Upper lobe of right lung (tissue), 1 donor: ENCODE data around the gene ZBED1. TPM values are rescaled to one million over a fixed set of nuclear protein-coding genes. Genes with fewer than 3 reads are reported as not detected.
A peak's percentile ranks its signal among the peaks of the same experiment; 100 is the strongest.
"Not testable (repeated sequence)": the region's sequence is repeated elsewhere in the genome, so short reads cannot be mapped to it uniquely, and the experiment has no call there.

Source experiments
- ATAC-seq: fragments of 200-7000 bp; cut with Tn5 transposase; one replicate; pipeline ENCODE4 v1.9.1; 2020; ENCODE audit warnings: mild to moderate bottlenecking, moderate library complexity
- DNase-seq: peaks from one replicate; pipeline ENCODE4 v3.0.0-alpha.2; 2020
- H3K27ac ChIP-seq: fragments of 200-600 bp; one replicate; pipeline ENCODE4 v1.8.0; 2022
- H3K27me3 ChIP-seq: fragments of 200-600 bp; one replicate; pipeline ENCODE4 v1.8.0; 2022; ENCODE audit warnings: mild to moderate bottlenecking
- H3K36me3 ChIP-seq: fragments of 200-600 bp; one replicate; pipeline ENCODE4 v1.8.0; 2022
- H3K4me1 ChIP-seq: fragments of 200-600 bp; one replicate; pipeline ENCODE4 v1.8.0; 2022
- H3K4me3 ChIP-seq: fragments of 200-600 bp; one replicate; pipeline ENCODE4 v1.8.0; 2022; ENCODE audit warnings: mild to moderate bottlenecking
- H3K9me3 ChIP-seq: fragments of 200-600 bp; one replicate; pipeline ENCODE4 v1.8.0; 2022
- CTCF ChIP-seq: fragments of 200-600 bp; IDR thresholded peaks from one replicate; pipeline ENCODE4 v1.8.0; 2022; ENCODE audit warnings: antibody characterized with exemption
- intact Hi-C: fragments of 100-400 bp; cut with DNase I; formaldehyde crosslinking; loops from one replicate; pipeline ENCODE4 v1.11.0; 2022
- total RNA-seq: library from RNA; stranded (reverse); fragmentation: NEBNext Ultra II Directional; extraction: Animal tissue kit (Norgen Biotek cat#: 25700); gene quantifications from one replicate; pipeline ENCODE4 v1.2.1, GENCODE V29; 2021
- donor health status: DM: no; HTN: yes; CAD: no; lungs with severe emphysema.

Gene ZBED1
- total RNA-seq, 1 donor from 2014 or later: 40.0 TPM

- Histone ChIP-seq H3K4me1 (no peaks in the 10 kb centered on the region), H3K27ac (no peak overlapping the region), H3K27me3 (no peaks in the 10 kb centered on the region), H3K36me3 (no peaks in the 10 kb centered on the region), H3K4me3 (no peak overlapping the region), H3K9me3 (no peaks in the 10 kb centered on the region)
- no peak for ATAC-seq
- TF ChIP-seq CTCF: no peak
- intact Hi-C loops: no loop called here
- no peak for DNase-seq
These were observed 42.5 kb downstream of the ZBED1 start for GRCh38 chrX:2458309-2458708.

- Histone ChIP-seq H3K4me1 (no peaks in the 10 kb centered on the region), H3K27ac (no peak overlapping the region), H3K36me3 (no peaks in the 10 kb centered on the region), H3K27me3 (no peaks in the 10 kb centered on the region), H3K4me3 (no peak overlapping the region), H3K9me3 (no peaks in the 10 kb centered on the region)
- ATAC-seq (no peak), DNase-seq (no peak)
- intact Hi-C loops: no loop called here
- no peak for TF ChIP-seq CTCF
These were observed 43.3 kb downstream of the ZBED1 start for GRCh38 chrX:2457289-2458133.

- ATAC-seq, H3K4me1 ChIP-seq, H3K36me3 ChIP-seq, H3K27ac ChIP-seq, DNase-seq, H3K27me3 ChIP-seq, H3K9me3 ChIP-seq, intact Hi-C loops, H3K4me3 ChIP-seq: not testable (repeated sequence)
These were observed 44.7 kb downstream of the ZBED1 start for GRCh38 chrX:2456091-2456490.

- H3K36me3 ChIP-seq, DNase-seq, intact Hi-C loops, H3K4me1 ChIP-seq, H3K9me3 ChIP-seq, ATAC-seq, H3K27me3 ChIP-seq, H3K27ac ChIP-seq, H3K4me3 ChIP-seq: not testable (repeated sequence)
These were observed 46.2 kb downstream of the ZBED1 start for GRCh38 chrX:2454620-2455019.

GRCh38 chrX:2452799-2453198, 48.0 kb downstream of the ZBED1 start:
- TF ChIP-seq CTCF: no peak
- intact Hi-C loops: no loop called here

GRCh38 chrX:2452317-2452784, 48.4 kb downstream of the ZBED1 start:
- Histone ChIP-seq H3K27ac (no peak overlapping the region), H3K36me3 (no peaks in the 10 kb centered on the region), H3K27me3 (no peaks in the 10 kb centered on the region), H3K4me3 (no peak overlapping the region), H3K9me3 (no peaks in the 10 kb centered on the region), H3K4me1 (no peaks in the 10 kb centered on the region)
- ATAC-seq (no peak), DNase-seq (peak; percentile 20)
- no peak for TF ChIP-seq CTCF
- intact Hi-C loops: no loop called here

More at GRCh38 chrX:2452799-2453198, 48.0 kb downstream of the ZBED1 start:
- H3K36me3 ChIP-seq: no peaks in the 10 kb centered on the region
- H3K4me3 ChIP-seq: no peak overlapping the region
- no peak for ATAC-seq
- no peaks in the 10 kb centered on the region for H3K9me3 ChIP-seq
- H3K4me1 ChIP-seq: no peaks in the 10 kb centered on the region
- H3K27ac ChIP-seq: no peak overlapping the region
- no peaks in the 10 kb centered on the region for H3K27me3 ChIP-seq
- DNase-seq: no peak
